HPDE6-E6E7 (cell line): Measurements from ENCODE around the gene OR1D5.
A peak's percentile ranks its signal among the peaks of the same experiment; 100 is the strongest.
"Not testable (repeated sequence)": the region's sequence is repeated elsewhere in the genome, so short reads cannot be mapped to it uniquely, and the experiment has no call there.

ENCODE experiments used
- DNase-seq: peaks from one replicate; pipeline ENCODE4 v3.0.0; 2011; ENCODE audit warnings: missing footprints; ENCODE audit errors: extremely low spot score

OR1D5 gene, protein sequence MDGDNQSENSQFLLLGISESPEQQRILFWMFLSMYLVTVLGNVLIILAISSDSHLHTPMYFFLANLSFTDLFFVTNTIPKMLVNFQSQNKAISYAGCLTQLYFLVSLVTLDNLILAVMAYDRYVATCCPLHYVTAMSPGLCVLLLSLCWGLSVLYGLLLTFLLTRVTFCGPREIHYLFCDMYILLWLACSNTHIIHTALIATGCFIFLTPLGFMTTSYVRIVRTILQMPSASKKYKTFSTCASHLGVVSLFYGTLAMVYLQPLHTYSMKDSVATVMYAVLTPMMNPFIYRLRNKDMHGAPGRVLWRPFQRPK

DNA sequence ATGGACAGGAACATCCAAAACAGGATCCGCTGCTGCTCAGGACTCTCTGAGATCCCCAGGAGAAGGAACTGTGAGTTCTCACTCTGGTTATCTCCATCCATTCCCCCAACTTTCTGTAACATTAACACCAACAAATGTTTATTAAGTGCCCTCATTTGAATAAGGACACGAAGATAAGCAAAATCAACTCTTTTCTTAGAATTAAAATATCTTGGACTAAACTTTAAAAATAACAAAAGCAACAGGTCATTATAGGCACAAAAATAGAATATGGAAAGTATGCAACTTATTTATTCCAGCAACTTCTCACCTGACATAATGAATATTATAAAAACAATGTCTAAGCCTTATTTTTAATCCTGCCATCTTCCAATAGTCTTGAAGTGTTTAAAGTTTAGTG is at the start of gene OR1D5:
OR1D5 (minus strand) TSS at position 101 of the 400 bp plus-strand sequence; CDS start at position 101, 0 bp downstream.
- DNase-seq, result not testable (repeated sequence)

DNA sequence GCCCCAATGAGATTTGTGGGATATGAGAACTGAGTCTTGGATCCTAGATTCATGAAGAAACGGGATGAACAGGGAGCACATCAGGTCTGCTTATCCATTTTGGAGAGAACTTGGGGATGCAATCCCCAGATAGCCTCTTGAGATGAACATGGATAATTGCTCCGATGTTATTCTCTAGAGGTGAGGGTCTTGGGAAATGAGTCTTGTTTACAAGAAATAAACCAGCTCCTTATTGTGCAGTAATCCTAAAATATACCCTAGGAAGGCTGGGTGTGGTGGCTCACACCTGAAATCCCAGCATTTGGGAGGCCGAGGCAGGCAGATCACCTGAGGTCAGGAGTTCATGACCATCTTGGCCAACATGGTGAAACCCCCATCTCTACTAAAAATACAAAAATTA is 40.9 kb upstream of the OR1D5 start, which contains the start of gene OR1D2:
OR1D2 (minus strand) TSS at position 101 of the 400 bp plus-strand sequence. CDS start 11,426 bp downstream, outside the sequence.
- DNase-seq, result no peak

DNA sequence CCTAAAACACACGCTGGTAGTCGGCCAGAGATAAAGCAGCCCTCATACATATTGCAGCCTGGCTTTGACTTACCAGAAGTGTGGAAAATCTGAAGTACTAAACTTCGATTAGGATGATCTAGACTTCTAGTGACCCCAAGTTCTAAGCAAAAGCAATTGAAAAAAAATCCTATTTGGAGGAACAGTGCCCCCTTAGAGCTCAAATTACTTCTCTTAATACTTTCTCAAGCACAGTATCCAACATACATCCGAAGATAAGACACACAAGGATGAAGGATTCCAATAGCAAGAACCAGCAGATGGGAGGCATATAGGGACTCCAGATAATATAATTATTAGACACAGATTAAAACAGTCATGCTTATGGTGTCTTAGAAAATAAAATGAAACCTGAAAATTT is 10.4 kb upstream of the OR1D5 start:
- not testable (repeated sequence) for DNase-seq

DNA sequence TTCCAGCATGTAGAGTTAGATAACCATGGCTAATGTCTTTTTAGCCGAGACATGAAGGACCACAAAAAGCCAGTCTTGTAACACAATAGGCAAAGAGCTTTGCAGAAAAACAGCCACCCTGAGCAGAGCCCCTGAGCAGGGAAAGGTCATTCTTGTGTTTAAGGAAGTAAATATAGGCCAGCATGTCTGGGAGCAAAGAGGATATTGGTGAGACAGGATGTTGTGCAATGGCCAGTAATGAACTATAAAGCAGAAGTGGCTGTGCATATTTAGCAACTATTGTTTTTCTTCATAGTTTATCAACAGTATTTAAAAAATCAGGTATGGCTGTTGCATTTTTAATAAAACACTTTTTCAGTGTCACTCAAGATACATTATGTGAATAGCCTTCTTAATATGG is 1.8 kb upstream of the OR1D5 start:
- DNase-seq, result not testable (repeated sequence)

DNA sequence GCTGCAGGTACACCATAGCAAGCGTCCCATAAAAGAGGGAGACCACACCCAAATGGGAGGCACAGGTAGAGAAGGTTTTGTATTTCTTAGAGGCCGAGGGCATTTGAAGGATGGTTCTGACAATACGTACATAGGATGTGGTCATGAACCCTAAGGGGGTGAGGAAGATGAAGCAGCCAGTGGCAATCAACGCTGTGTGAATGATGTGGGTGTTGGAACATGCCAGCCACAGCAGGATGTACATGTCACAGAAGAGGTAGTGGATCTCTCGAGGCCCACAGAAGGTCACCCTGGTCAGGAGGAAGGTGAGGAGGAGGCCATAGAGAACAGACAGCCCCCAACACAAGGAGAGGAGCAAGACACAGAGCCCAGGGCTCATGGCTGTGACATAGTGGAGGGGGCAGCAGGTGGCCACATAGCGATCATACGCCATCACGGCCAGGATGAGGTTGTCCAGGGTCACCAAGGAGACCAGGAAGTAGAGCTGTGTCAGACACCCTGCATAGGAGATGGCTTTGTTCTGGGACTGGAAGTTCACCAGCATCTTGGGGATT is 506 bp downstream of the OR1D5 start:
- not testable (repeated sequence) for DNase-seq

DNA sequence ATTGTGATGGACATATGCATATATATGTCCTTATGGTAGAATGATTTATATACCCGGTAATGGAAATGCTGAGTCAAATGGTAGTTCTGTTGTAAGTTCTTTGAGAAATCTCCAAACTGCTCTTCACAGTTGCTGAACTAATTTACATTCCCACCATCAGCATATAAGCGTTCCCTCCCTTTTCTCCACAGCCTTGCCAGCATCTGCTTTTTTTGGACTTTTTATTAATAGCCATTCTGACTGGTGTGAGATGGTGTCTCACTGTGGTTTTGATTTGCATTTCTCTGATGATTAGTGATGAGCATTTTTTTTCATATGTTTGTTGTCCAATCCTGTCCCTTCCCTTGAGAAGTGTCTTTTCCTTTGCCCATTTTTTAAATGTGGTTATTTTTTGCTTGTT is 8.5 kb downstream of the OR1D5 start:
- not testable (repeated sequence) for DNase-seq

DNA sequence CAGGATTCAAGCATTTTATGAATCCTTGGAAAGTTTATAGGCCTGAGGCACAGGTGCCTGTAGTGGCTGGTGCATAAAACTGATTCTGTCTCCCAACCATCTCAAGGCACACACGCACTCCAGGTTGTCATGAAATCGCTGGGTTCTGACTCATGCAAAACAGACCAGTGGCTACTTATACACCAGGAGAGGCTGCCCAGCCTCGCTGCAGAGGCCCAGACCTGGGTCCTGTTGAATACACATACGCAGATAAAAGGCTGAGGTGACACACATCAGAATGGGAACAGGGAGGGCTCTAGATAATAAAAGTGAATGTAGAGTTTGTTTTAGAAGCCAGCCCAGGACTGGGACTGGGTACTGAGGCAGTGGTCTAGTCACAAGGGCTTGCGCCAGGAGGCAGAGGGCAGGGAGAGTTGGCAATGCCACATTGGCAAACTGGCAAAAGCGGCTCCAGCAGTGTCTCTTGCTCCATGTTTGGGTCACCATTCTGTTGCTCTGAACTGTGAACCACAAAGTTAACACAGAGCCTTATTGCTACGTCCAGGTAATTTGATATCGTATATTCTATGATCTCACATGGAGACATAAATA is 13.6 kb downstream of the OR1D5 start:
- DNase-seq, result no peak

DNA sequence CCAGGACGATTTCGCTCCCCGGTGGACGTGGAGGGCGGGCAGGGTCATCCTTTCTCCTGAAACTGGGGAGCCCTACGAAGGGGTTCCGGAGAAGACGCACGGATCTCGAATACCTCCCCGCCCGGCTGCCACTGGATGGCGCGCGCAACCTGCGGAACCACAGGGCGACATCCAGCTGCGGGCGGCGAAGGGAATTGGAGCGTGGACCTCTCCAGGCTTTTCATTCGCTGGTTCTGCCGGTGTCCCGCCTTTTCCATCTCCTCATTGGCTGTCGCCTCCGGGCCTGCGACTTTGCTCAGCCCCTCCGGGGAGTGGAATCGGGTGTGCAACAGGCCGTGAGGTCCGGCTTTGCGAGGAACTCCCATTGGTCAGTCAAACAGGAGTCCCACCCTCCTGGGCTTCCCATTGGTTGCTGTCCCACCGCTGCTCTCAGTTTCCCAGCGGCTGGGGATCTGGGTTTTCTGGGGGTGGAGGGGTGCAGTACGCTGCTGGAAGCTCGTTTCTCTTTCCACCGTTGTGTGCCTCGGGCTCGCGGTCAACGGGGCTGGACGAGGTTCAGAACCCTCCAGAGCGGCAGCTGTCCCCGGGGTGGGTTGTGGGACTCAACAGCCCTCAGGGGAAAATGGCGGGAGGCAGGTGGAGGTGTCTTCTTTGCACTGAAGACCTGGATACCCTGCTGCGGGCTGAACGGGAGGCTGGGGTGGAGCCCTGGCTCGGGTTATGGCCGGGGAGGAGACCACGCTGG is 14.5 kb downstream of the OR1D5 start:
- DNase-seq, result peak; percentile 99

DNA sequence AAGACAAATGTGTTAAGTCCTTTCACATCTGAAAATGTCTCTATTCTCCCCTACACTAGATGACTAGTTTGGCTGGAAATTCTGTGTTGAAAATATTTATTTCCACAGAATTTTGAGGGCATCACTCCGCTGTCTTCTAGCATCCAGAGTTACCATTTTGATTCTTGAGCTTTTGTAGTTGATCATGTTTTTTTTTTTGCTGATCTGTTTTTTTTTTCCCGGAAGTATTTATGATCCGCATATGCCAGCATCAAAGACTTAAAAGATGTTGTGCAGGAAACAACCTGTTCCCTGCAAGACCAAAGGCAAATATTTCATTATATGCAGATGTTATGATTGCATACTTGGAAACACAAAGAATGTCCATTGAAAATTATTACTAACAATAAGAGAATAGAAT is 16.7 kb downstream of the OR1D5 start:
- DNase-seq, result no peak

DNA sequence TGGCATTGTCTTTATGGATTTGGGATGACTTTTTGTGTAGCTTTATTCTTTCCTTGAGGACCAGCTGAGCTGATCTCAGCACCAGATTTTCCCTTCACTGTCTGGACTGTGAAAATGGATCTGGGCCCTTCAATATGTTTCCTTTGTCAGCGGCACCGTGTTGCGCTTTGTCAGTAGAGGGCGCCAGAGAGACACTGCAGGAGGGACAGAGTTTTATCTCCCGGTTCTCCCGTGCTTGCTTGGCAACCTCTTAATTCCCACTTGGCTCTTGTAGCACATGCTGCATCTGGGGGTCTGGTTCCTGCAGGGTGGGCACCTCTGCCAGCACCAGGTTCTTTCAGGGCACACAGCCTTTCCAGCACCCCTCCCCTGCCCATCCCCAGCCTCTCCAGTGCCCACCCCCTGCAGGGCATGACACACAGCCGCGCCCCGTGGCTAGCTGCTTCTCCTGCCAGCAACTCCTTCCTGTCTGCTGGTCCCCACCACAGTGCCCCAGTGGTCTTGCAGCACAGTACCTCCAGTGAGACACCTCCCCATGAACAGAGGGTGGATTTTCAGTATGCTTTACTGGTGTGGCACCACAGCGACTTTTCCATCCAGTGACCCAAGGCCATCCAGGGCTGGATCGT is 19.6 kb downstream of the OR1D5 start:
- no peak for DNase-seq

DNA sequence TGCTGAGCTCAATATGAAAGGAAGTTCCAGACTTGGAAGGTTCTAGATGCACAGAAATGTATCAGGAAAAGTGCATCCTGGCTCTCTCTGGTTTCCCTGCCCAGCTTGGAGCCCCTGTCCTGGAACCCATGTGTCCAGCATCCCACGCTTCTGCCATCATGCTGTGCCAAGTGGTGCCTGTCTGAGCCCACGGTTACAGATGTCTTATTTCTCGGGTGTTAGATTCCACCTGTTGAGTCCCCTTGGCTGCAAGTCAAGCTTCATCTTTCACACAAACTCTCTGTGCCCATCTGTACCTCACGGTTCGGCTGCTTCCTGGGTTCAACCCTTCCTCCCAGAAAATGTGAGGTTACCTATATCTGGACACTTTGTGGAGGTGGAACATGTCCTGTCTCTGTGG is 22.5 kb downstream of the OR1D5 start:
- DNase-seq, result no peak

DNA sequence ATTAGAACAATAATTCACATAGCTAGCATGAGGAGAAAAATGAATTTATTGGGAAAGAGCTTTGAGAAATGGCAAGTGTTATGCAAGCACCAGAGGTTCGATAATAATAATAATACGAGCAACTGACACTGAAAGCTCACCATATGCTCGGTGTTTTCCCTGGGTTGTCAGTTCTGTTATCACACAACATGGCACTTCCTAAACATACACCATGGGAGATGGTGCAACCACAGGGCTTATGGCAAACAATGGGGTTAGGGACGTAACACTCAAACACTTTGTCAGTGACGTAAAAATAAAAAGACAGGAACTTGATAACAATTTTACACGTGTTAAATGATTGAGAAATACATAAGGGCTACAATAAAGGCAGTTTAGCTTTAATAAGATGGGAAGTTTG is 23.7 kb downstream of the OR1D5 start:
- DNase-seq, result no peak

DNA sequence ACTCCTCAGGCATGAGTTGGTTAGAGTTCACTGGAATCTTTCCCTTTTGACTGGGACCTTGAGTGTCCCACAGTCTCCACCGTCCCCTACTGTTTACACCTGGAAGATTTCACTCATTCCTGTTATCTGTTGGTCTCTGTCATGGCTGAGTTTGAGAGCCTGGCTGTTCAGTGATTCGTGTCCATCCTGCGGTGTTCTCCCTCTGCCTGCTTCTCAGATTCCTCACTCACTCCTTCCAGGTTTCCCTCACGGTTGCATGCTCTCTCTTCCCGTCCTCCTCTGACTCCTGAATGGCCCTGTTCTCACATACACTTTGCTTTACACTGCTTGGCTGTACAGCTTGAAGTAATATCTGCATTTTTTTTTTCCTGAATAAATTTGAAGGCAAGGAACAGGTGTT is 24.5 kb downstream of the OR1D5 start:
- DNase-seq, result no peak

DNA sequence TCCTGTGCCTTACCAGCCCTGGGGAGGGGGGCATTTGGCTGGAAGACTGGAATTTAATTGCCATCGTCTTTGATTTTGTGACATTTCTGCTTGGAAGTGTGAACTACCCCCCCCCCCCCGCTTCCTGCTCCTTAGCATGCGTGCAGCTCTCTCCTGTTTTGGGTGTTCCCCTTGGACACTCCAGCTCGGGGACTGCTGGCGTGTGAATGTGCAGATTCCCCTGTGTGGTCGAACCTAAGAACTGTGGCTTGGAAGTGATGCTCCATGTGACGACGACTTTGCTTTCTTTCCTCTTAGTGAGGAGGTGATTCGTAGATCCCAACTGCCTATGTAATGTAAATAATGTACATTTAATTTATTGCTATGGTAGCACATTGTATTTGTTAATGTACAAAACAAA is 26.1 kb downstream of the OR1D5 start:
- DNase-seq, result no peak

DNA sequence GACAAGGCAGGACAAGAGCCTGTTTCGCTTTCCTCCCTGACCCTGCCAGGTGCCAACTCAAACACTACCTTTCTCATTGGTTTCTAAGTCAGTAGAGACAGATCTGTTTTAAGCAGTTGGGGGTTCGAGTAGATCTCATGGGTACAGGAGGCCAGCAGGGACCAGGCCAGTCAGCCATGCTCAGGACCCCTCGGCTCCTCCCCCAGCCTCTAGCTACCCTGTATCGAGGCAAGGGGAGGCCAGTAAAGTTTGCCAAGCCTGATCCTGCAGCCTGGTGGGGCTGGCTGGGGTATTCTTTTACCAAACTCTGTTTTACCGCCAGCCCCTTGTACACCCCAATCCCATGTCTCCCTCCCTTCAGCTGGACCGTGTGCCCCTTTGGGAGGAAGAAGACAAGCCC is 26.6 kb downstream of the OR1D5 start:
- no peak for DNase-seq

DNA sequence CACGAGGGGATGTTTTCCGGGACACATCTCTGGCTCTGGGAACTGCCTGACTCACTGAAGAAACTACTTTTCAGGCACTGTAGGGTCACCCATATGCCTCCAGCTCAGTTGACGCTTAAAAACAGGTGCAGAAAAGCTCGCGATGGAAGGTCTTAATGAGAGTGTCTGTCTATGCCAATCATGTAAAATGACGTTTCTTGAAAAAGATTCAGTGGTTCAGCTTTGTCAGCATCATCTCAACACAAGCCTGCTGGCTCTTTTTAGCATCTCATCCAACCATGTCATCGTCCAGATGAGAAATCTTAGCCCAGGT is 27.5 kb downstream of the OR1D5 start:
- DNase-seq, result no peak

DNA sequence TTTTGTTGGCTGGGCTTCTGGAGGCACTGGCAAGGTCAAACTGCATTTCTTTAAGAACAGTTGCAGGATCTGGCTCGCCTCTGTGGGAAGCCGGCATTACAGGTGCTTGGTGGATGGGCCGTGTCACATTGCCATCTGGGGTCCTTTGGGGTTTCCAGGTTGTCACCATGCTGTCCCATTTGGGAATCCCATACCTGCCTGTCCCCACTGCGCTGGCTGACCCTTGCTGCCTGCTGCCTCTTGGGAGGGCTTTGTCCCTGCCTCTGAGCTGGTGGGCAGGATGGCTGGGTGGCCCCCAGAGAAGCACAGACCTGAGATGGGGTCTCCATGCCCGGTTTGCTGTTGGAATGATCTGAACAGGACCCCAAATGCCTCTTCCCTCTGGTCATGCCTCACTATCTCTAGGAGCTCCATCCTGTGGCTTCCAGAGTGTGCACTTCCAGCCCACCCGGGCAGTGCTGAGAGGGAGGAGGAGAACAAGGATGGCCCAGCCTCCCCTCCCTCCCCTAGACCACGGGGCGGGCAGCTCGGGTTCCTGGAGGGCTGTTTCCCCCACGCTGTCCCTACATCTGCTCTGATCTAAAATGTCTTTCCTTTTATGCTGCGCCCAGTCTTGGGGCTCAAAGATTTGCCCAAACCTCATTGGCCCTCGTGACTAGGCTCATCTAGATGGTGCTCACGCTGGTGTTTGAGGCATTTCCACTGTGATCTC is 28.0 kb downstream of the OR1D5 start:
- DNase-seq, result no peak

DNA sequence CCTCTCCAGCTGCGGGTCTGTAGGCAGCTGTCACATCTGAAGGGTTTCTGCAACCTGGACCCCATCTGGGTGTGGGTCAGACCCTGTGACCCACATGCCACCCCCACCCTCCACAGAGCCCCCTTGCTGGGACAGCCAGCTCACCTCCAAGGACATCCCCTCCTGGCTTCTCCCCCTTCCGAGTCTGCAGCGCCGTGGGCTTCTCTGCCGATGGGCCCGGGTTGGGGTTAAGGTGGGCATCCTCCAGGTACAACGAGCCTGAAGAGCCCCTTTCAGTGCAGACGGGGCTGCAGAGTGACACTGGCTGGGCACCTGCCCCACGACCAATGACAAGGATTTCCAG is 28.9 kb downstream of the OR1D5 start:
- DNase-seq, result no peak

DNA sequence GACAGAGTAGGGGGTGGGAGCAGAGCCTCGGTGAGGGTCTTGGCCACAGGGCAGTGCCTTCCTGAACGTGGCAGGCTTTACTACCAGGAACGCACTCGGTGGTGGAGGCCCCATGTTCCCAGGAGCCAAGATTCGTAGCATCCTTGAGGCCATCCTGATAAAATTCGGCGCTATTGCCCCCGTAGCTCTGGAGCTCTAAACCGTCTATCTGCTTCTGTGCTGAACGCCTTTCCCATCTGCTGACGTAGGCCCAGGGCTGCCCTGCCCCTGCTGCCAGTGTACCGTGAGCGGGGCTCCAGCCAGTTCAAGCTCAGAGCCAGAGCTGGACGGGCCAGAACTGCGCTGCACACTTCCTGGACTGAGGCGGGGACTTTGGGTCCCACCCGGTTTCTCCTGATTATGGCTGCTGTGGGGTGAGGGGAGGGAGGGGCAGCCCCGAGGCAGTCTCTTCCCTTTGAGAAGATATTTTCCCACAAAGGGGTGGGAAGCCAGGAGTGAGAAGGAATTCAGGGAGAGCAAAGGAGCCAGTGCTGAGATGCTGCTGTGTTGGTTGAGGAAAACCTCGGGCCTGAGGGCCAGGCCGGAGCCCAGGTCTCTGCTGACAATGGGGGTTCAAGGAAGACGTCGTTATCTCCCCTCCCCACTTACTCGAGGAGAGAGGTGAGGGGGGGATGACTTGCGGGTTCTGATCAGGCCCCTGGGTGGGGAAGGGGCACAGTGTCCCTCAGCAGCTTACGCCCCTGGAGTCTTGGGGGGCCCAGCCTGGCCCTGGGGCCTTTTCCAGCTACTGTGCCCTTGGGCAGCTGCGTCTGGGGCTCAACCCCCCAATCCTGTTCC is 29.4 kb downstream of the OR1D5 start:
- no peak for DNase-seq

DNA sequence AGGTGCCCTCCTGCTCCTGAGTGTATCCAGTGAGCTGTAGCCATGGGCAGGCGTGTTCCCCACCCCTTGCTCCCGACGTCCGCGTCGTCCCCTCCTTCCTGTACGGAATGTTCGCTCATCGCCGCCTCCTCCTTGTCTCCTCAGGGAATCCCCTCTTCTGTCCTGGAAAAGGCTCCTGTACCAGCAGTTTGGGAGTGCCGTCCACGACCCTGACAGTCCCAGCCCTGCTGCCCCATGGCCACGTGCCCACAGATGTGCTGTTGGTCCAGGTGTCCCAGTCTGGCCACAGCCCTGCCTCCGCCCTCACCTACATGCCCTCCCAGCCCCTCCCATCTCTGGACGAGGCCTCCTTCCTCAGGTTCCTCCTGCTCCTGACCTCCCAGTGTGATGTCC is 30.2 kb downstream of the OR1D5 start:
- no peak for DNase-seq
